ENCODE results near the gene RP2.

Gene RP2

DNA sequence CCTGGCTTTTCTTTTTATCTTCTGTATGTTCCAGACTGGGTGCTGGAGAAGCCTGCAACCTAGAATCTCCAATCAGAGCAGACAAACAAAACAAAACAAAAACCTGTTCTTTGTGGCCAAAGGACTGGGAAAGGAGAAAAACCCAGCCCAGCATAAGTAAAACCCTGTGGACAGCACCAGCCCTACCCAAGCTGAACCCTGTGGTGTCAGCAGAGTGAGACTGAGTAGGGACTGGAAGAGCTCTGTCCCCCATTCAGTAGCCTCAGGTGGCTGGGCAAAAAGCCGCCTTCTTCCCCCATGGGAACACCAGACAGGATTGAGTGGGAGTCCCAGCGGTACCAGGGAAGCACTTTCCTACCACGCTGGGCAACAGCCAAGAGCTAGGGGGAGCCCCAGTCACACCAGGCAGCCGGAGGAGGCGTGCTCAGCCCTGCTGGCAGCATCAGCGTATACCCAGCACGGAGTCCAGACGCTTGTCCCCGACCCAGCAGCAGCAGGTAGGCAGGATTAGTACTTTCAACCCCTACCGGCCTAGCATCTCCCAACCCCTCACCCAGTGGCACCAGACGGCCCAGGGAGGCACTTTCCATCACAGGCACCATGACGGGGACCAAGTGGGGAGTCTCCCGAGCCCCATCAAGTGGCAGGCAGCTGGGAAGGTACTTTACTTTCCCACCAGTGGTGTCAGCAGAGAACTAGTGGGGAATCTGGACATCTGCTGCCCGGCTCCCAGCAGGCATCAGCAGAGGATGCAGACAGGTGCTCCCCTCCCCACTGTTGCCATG, 66.8 kb downstream of the RP2 start:
- TF ChIP-seq, protein P1, sequence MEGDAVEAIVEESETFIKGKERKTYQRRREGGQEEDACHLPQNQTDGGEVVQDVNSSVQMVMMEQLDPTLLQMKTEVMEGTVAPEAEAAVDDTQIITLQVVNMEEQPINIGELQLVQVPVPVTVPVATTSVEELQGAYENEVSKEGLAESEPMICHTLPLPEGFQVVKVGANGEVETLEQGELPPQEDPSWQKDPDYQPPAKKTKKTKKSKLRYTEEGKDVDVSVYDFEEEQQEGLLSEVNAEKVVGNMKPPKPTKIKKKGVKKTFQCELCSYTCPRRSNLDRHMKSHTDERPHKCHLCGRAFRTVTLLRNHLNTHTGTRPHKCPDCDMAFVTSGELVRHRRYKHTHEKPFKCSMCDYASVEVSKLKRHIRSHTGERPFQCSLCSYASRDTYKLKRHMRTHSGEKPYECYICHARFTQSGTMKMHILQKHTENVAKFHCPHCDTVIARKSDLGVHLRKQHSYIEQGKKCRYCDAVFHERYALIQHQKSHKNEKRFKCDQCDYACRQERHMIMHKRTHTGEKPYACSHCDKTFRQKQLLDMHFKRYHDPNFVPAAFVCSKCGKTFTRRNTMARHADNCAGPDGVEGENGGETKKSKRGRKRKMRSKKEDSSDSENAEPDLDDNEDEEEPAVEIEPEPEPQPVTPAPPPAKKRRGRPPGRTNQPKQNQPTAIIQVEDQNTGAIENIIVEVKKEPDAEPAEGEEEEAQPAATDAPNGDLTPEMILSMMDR (IDR thresholded peaks at IDR 0.05; ENCODE audit: low read depth, low read length): peak; percentile 32
- peak; percentile 16 for DNase-seq (ENCODE audit: extremely low read depth, low read depth)

DNA sequence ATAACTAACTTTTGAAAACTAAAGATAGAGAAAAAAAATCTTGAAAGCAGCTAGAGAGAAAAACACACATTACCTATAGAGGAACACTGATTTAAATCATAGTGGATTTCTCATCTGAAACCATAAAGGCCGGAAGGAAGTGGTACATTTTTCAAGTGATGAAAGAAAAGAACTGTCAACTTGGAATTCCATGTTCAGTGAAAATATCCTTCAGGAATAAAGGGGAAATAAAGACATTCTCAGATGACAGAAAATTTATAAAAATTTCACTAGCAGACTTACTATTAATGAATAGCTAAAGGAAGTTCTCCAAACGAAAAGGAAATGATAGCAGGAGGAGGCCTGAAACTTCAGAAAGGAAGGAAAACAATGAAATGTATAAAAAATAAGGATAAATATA, 67.8 kb downstream of the RP2 start:
- TF ChIP-seq, protein P1 (IDR thresholded peaks at IDR 0.05; ENCODE audit: low read depth, low read length): no peak
- DNase-seq (ENCODE audit: extremely low read depth, low read depth): no peak

DNA sequence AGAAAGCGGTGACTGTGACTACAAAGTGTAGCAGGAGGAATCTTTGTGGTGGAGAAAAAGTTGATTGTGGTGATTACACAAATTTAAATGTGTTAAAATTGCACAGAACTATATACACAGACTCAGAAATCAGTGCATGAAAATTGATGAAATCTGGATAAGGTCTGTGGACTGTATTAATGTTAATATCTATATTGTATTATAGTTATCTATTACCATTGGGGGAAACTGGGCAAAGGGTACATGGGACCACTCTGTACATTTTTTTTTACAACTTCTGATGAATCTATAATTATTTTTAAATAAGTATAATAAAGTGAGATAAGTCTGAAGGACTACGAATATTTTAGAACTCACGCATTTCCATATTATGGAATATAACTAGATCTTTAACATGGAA, 73.6 kb downstream of the RP2 start:
- no peak for DNase-seq (ENCODE audit: extremely low read depth, low read depth)
- TF ChIP-seq, protein P1 (IDR thresholded peaks at IDR 0.05; ENCODE audit: low read depth, low read length): no peak

DNA sequence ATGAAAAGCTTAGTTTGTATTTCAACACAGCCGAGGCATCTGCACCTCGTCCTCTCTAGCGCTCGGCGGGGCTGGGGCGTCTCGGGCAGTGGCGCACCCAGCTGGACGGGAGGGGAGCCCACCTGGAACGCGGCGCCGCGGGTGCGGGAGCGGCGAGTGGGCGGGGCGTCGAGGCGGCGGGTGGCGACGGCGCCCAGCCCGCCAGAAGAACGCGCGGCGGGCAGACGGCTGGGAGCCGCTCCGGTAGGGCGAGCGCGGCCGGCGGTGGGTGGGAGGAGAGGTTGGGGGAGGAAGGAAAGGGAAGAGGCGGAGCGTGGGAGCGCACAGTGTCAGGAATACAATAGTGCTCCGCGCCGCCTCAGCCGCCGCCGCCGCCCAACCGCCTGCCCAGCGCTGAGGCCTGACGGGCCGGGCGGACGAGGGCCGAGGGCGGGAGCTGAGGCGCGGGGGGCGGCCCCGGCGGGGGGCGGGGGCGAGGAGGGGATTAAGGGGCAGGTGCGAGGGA, 75.3 kb downstream of the RP2 start, which contains the start of gene JADE3:
Gene JADE3 (plus strand): TSS at position 324 of the 505 bp plus-strand sequence. CDS start 72,474 bp downstream, outside the sequence.
- peak; percentile 7 for DNase-seq (ENCODE audit: extremely low read depth, low read depth)
- TF ChIP-seq, protein P1 (IDR thresholded peaks at IDR 0.05; ENCODE audit: low read depth, low read length): no peak

DNA sequence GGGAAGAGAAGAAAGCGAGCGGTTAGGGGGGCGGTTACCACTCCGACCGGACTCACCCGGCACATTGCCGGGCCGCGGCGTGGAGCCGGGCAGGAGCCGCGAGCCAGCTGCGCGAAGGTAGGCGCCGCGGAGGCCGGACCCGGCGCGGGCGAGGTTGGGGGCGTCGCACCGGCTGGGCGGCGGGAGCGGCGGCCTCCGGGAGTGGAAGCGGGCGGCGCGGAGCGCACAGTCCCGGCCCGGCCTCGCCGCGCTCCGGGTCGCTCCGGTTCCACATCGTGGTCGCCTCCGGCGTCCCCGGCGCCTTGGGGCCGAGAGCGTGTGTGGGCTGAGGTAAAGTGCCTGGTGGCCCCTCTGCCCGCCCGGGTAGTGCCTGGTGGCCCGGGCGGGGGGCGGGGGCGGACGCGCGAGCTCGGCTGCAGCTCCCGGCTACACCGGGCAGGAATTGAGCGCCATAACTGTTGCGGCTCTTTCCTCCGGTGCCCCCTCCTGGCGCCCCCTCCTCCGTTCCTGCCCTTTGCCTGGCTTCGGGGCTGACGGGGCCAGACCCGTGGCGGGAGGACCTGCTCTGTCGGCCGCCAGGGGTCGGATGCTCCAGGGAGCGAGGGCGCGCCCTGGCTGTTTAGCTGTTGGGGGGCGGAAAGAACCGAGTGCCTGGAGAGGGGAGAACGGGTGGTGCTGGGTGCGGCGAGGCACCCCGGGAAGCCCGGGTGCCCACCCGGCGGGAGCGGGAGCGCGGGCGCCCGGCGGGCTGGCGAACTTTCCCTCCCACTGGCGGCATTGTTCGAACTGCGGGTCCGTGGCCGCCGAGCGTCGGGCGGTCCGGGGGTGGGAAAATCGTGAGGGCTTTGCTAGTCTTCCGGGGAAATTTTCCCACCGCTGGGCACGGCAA, 76.0 kb downstream of the RP2 start:
- no peak for DNase-seq (ENCODE audit: extremely low read depth, low read depth)
- TF ChIP-seq, protein P1 (IDR thresholded peaks at IDR 0.05; ENCODE audit: low read depth, low read length): peak; percentile 48

DNA sequence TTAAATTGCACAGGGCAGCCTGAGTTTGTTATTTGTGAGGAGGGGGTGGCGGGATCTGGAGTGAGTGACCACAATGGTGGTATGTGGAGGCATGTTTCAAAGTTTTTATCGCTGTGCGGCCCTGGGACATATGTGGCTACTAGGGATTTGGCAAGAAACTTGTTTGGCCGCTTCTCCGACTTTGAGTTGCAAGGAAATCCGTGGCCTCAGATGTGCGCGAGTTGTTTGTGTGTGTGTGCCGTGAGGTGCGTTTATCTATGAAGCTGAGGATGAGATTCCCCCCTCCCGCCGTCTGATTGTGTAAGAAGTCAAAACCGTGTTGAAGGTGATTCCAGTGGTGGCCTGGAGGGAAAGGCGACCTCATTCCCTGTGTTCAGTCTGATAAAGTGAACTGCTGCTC, 76.8 kb downstream of the RP2 start:
- DNase-seq (ENCODE audit: extremely low read depth, low read depth): no peak
- TF ChIP-seq, protein P1 (IDR thresholded peaks at IDR 0.05; ENCODE audit: low read depth, low read length): no peak

All from AG09319 (cell line).